ENCODE data around the gene MBNL1.

Gene MBNL1

DNA sequence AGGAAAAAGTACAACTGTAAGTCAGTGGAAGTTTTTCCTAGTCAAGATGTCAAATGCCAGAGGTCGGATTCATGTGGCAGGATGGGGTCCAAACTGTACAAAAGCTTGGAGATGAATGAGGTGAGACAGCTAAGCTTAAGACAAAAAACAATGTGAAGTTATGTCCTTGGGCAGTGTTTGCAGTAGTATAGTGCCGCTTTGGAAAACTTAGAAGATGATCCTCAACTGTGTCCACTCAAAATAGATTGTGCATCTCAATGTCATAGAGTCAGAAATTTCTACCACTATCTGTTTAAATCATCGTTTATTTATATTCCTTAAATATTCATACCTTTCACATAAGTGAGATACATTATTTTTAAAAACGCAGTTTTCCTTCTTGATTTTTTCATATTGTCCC lies 77.3 kb downstream of the MBNL1 start:
- H3K27ac ChIP-seq (ENCODE audit: low read length), result no peak overlapping the region
- no peak overlapping the region for H3K4me2 ChIP-seq (ENCODE audit: insufficient read depth, low read length)
- ATAC-seq (ENCODE audit: insufficient read depth, low read depth) (no peak), DNase-seq (no peak)
- H3K9ac ChIP-seq (ENCODE audit: low read depth, low read length), result no peak overlapping the region
- no peaks in the 10 kb centered on the region for H3K27me3 ChIP-seq (ENCODE audit: insufficient read depth, low read length, poor library complexity)
- TF ChIP-seq, protein P1, sequence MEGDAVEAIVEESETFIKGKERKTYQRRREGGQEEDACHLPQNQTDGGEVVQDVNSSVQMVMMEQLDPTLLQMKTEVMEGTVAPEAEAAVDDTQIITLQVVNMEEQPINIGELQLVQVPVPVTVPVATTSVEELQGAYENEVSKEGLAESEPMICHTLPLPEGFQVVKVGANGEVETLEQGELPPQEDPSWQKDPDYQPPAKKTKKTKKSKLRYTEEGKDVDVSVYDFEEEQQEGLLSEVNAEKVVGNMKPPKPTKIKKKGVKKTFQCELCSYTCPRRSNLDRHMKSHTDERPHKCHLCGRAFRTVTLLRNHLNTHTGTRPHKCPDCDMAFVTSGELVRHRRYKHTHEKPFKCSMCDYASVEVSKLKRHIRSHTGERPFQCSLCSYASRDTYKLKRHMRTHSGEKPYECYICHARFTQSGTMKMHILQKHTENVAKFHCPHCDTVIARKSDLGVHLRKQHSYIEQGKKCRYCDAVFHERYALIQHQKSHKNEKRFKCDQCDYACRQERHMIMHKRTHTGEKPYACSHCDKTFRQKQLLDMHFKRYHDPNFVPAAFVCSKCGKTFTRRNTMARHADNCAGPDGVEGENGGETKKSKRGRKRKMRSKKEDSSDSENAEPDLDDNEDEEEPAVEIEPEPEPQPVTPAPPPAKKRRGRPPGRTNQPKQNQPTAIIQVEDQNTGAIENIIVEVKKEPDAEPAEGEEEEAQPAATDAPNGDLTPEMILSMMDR (IDR thresholded peaks at IDR 0.05; ENCODE audit: borderline replicate concordance, extremely low read depth, low read length, poor library complexity, severe bottlenecking), result no peak
- H4K20me1 ChIP-seq (ENCODE audit: insufficient read depth, low read length), result peaks cover 43% of the 10 kb centered on the region
- H3K36me3 ChIP-seq (ENCODE audit: insufficient read depth, low read length), result peaks cover 68% of the 10 kb centered on the region
- H3K79me2 ChIP-seq (ENCODE audit: insufficient read depth, low read length), result peaks cover 100% of the 10 kb centered on the region
- H3K9me3 ChIP-seq (ENCODE audit: insufficient read depth, low read length, severe bottlenecking), result no peaks in the 10 kb centered on the region
- H3K4me3 ChIP-seq (ENCODE audit: low read depth in 1 of 2, low read length in 2 of 2), result no peak overlapping the region
- no peaks in the 10 kb centered on the region for H3K4me1 ChIP-seq (ENCODE audit: insufficient read depth, low read length)
- H2AFZ ChIP-seq (ENCODE audit: low read depth, low read length), result no peak overlapping the region

DNA sequence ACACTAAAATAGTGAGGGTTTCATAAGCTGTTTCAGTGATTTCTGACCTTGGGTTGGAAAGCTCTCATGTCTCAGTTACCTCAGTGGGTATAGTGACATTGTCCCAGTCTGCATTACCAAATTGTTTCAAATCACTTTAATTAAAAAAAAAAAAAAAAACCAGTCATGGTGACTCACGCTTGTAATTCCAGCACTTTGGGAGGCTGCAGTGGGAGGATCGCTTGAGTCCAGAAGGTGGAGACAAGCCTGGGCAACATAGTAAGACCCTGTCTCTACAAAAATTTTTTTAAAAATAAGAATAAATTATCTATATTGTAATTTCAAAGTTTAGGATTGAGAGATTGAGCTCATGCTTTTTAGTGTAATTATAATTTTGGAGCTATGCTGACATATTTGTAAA lies 78.0 kb downstream of the MBNL1 start:
- no peak overlapping the region for H3K4me3 ChIP-seq (ENCODE audit: low read depth in 1 of 2, low read length in 2 of 2)
- no peak for ATAC-seq (ENCODE audit: insufficient read depth, low read depth)
- TF ChIP-seq, protein P1 (IDR thresholded peaks at IDR 0.05; ENCODE audit: borderline replicate concordance, extremely low read depth, low read length, poor library complexity, severe bottlenecking), result no peak
- no peak for TF ChIP-seq EZH2 (IDR thresholded peaks at IDR 0.05; ENCODE audit: borderline replicate concordance, low read depth, low read length, severe bottlenecking)
- H3K4me2 ChIP-seq (ENCODE audit: insufficient read depth, low read length), result no peak overlapping the region
- H3K4me1 ChIP-seq (ENCODE audit: insufficient read depth, low read length), result no peaks in the 10 kb centered on the region
- no peak for DNase-seq
- no peaks in the 10 kb centered on the region for H3K27me3 ChIP-seq (ENCODE audit: insufficient read depth, low read length, poor library complexity)
- H3K27ac ChIP-seq (ENCODE audit: low read length), result no peak overlapping the region
- peaks cover 100% of the 10 kb centered on the region for H3K79me2 ChIP-seq (ENCODE audit: insufficient read depth, low read length)
- H4K20me1 ChIP-seq (ENCODE audit: insufficient read depth, low read length), result peaks cover 46% of the 10 kb centered on the region
- no peak overlapping the region for H2AFZ ChIP-seq (ENCODE audit: low read depth, low read length)
- H3K36me3 ChIP-seq (ENCODE audit: insufficient read depth, low read length), result peaks cover 63% of the 10 kb centered on the region
- H3K9ac ChIP-seq (ENCODE audit: low read depth, low read length), result no peak overlapping the region
- no peaks in the 10 kb centered on the region for H3K9me3 ChIP-seq (ENCODE audit: insufficient read depth, low read length, severe bottlenecking)

DNA sequence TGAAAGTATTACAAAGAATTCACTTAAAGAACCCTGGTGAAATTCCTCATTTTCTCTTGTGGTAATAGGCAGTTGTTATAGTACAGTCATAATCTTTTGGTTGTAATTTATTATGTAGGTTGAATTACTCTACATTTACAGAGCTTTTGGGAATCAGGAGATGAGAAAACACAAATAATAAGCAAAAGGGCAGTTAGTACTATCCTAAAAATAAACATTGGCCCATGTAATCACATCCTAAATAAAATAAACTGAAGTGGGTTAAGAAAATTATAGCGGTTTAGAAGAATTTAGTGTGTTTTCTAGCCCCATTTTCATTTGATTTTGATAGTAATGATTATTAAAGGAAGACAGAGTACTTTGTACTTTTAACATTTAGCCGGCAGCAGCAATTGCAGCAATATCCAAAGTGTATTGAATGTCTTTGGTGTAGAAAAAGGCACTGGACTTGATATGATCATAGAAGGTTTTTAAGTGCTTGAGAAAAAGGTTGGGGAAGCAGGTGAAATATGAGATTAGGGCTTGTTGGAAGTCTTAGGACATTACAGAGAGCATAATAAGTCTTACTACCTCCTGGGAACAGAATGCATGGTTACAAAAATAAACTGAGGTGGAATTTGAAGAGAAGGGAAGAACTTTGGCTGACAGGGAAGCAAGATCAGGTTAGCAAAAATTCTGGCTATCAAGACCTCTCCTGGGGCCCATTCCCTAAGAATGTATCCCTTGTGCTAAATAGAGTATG lies 79.9 kb downstream of the MBNL1 start:
- Histone ChIP-seq H3K79me2 (ENCODE audit: insufficient read depth, low read length) (peaks cover 100% of the 10 kb centered on the region), H3K9me3 (ENCODE audit: insufficient read depth, low read length, severe bottlenecking) (no peaks in the 10 kb centered on the region), H3K27ac (ENCODE audit: low read length) (no peak overlapping the region), H3K4me3 (ENCODE audit: low read depth in 1 of 2, low read length in 2 of 2) (no peak overlapping the region), H4K20me1 (ENCODE audit: insufficient read depth, low read length) (peaks cover 38% of the 10 kb centered on the region; the same call in 1 of the 2 replicates), H3K9ac (ENCODE audit: low read depth, low read length) (no peak overlapping the region), H3K4me1 (ENCODE audit: insufficient read depth, low read length) (no peaks in the 10 kb centered on the region), H3K36me3 (ENCODE audit: insufficient read depth, low read length) (peaks cover 46% of the 10 kb centered on the region), H3K4me2 (ENCODE audit: insufficient read depth, low read length) (no peak overlapping the region), H3K27me3 (ENCODE audit: insufficient read depth, low read length, poor library complexity) (no peaks in the 10 kb centered on the region), H2AFZ (ENCODE audit: low read depth, low read length) (no peak overlapping the region)
- DNase-seq (no peak), ATAC-seq (ENCODE audit: insufficient read depth, low read depth) (no peak)
- TF ChIP-seq, protein P1 (IDR thresholded peaks at IDR 0.05; ENCODE audit: borderline replicate concordance, extremely low read depth, low read length, poor library complexity, severe bottlenecking), result no peak
- TF ChIP-seq EZH2 (IDR thresholded peaks at IDR 0.05; ENCODE audit: borderline replicate concordance, low read depth, low read length, severe bottlenecking), result no peak

All from DND-41 (cell line).